B cell (primary cell): ENCODE data around the gene URM1. TPM values are rescaled to one million over a fixed set of nuclear protein-coding genes. Genes with fewer than 3 reads are reported as not detected.

ENCODE experiments used
- ATAC-seq: fragments of 200-7000 bp; cut with Tn5 transposase; one replicate; pipeline ENCODE4 v1.10.0; 2021; ENCODE audit warnings: low read depth, mild to moderate bottlenecking, moderate number of reproducible peaks, moderate library complexity
- CTCF ChIA-PET: fragments of 350-600 bp; sonication (Branson Sonifier 250); formaldehyde crosslinking; loops from one replicate; lab custom pipeline; 2021; ENCODE audit warnings: antibody characterized with exemption, inconsistent platforms; lab: Charles Lee
- POLR2A ChIA-PET: fragments of 350-600 bp; sonication (Branson Sonifier 250); formaldehyde crosslinking; loops from one replicate; lab custom pipeline; 2021; ENCODE audit warnings: antibody characterized with exemption; lab: Charles Lee
- DNase-seq: peaks from one replicate; pipeline ENCODE4 v3.0.0; 2013
- H2AFZ ChIP-seq: 2 replicates; pipeline ENCODE4 v1.6.1; 2012; ENCODE audit warnings: mild to moderate bottlenecking, low read depth, low read length; ENCODE audit not compliant: insufficient read depth, poor library complexity, severe bottlenecking
- H3K27ac ChIP-seq, 2 donors: 1 replicate in 1 of 2; 2 replicates in 1 of 2; pipeline ENCODE4 v1.5.1; 2012 to 2013; ENCODE audit warnings: low read length in 2 of 2, mild to moderate bottlenecking in 2 of 2, moderate library complexity in 1 of 2
- H3K27me3 ChIP-seq, 4 experiments: fragments of 200-600 bp in 1 of 4; sonication (generic) in 1 of 4; replicated peaks in 1 of 4; 1 replicate in 2 of 4; 2 replicates in 2 of 4; pipeline versions ENCODE4 v1.6.1 to v1.7.0; 2013 to 2016; ENCODE audit warnings: low read length in 3 of 4, mild to moderate bottlenecking in 2 of 4, mixed read lengths in 1 of 4, moderate library complexity in 1 of 4; ENCODE audit not compliant: insufficient read depth in 4 of 4, control insufficient read depth in 3 of 4; ENCODE audit errors: control extremely low read depth in 1 of 4
- H3K36me3 ChIP-seq, 2 experiments: replicated peaks in 1 of 2; 1 replicate in 1 of 2; 2 replicates in 1 of 2; pipeline versions ENCODE4 v1.6.1 to v1.7.1; 2013; ENCODE audit warnings: low read length in 1 of 2; ENCODE audit not compliant: insufficient read depth in 2 of 2, control insufficient read depth in 1 of 2; ENCODE audit errors: control extremely low read depth in 1 of 2, extremely low read depth in 1 of 2
- H3K4me1 ChIP-seq, 2 donors: fragments of 200-600 bp in 1 of 2; sonication (generic) in 1 of 2; 1 replicate in 1 of 2; 2 replicates in 1 of 2; pipeline versions ENCODE4 v1.5.1 to v1.6.1; 2013 to 2017; ENCODE audit warnings: low read length in 2 of 2; ENCODE audit not compliant: control insufficient read depth in 2 of 2, insufficient read depth in 2 of 2
- H3K4me2 ChIP-seq: replicated peaks from 2 replicates; pipeline ENCODE3; 2012; ENCODE audit warnings: mild to moderate bottlenecking, low read depth, low read length; ENCODE audit not compliant: poor library complexity, severe bottlenecking
- H3K4me3 ChIP-seq, 5 experiments: fragments of 200-600 bp in 1 of 5; sonication (generic) in 1 of 5; 1 replicate in 3 of 5; 2 replicates in 2 of 5; pipeline versions ENCODE4 v1.5.1 to v1.7.0; 2011 to 2016; ENCODE audit warnings: low read length in 4 of 5, mild to moderate bottlenecking in 4 of 5, low read depth in 2 of 5, control low read depth in 1 of 5, moderate library complexity in 1 of 5; ENCODE audit not compliant: insufficient read depth in 1 of 5; ENCODE audit errors: control extremely low read depth in 1 of 5, extremely low read depth in 1 of 5
- H3K79me2 ChIP-seq: fragments of 200-600 bp; sonication (generic); one replicate; pipeline ENCODE4 v1.6.0; 2016; ENCODE audit warnings: low read length; ENCODE audit not compliant: control insufficient read depth, insufficient read depth
- H3K9ac ChIP-seq: fragments of 200-600 bp; sonication (generic); 2 replicates; pipeline ENCODE4 v1.6.1; 2017; ENCODE audit warnings: mild to moderate bottlenecking, low read length, moderate library complexity
- H3K9me3 ChIP-seq, 3 donors: one replicate each; pipeline versions ENCODE4 v1.6.1 to v1.7.1; 2013; ENCODE audit warnings: low read length in 2 of 3; ENCODE audit not compliant: control insufficient read depth in 2 of 3, insufficient read depth in 1 of 3; ENCODE audit errors: control extremely low read depth in 1 of 3
- H4K20me1 ChIP-seq: 2 replicates; pipeline ENCODE4 v1.6.0; 2012; ENCODE audit warnings: mild to moderate bottlenecking, low read length; ENCODE audit not compliant: insufficient read depth, control insufficient read depth, poor library complexity, severe bottlenecking
- H3K27ac Mint-ChIP-seq: one replicate; pipeline ENCODE4 v1.8.0; 2021; ENCODE audit warnings: mixed read lengths
- H3K27me3 Mint-ChIP-seq: one replicate; pipeline ENCODE4 v1.8.0; 2021; ENCODE audit warnings: mixed read lengths
- H3K4me1 Mint-ChIP-seq: one replicate; pipeline ENCODE4 v1.8.0; 2021; ENCODE audit warnings: mixed read lengths
- H3K4me3 Mint-ChIP-seq: one replicate; pipeline ENCODE4 v1.8.0; 2021; ENCODE audit warnings: mixed read lengths
- H3K9me3 Mint-ChIP-seq: one replicate; pipeline ENCODE4 v1.8.0; 2022; ENCODE audit warnings: mixed read lengths; ENCODE audit not compliant: insufficient read depth
- EZH2 ChIP-seq: IDR thresholded peaks from 2 replicates; pipeline ENCODE4 v1.6.1; 2012; ENCODE audit warnings: borderline replicate concordance, low read depth, mild to moderate bottlenecking, moderate library complexity, low read length; ENCODE audit not compliant: insufficient read depth, poor library complexity, severe bottlenecking
- WGBS: methylation state at CpG from one replicate; pipeline ENCODE4 v1.1.5; 2013; ENCODE audit warnings: missing lambda C conversion rate; ENCODE audit not compliant: insufficient coverage; 5-methylcytosine and 5-hydroxymethylcytosine counted together
- intact Hi-C: fragments of 100-400 bp; cut with micrococcal nuclease; formaldehyde crosslinking; loops from one replicate; pipeline ENCODE4 v1.10.0; 2022
- polyA plus RNA-seq: library from polyadenylated mRNA; depleted of rRNA; stranded (reverse); fragments of >200 nt; gene quantifications from 2 replicates; pipeline ENCODE4 v1.2.3, GENCODE V29; 2012
- total RNA-seq, 2 donors: library from RNA; stranded (reverse); fragments of 120-200 nt in 1 of 2; gene quantifications; 1 replicate in 1 of 2; 2 replicates in 1 of 2; pipeline versions ENCODE4 v1.2.3 to v1.2.4, GENCODE V29; 2013 to 2022
- TF ChIP-seq, protein P1 (sequence below): fragments of 200-600 bp; IDR thresholded peaks from one replicate; pipeline ENCODE4 v1.8.0; 2022; ENCODE audit warnings: antibody characterized with exemption, mild to moderate bottlenecking

URM1 gene
- total and polyA plus RNA-seq, 2 donors (not counting 1 experiment from before 2014, with no cell fraction given), result 40.3 to 43.8 TPM

DNA sequence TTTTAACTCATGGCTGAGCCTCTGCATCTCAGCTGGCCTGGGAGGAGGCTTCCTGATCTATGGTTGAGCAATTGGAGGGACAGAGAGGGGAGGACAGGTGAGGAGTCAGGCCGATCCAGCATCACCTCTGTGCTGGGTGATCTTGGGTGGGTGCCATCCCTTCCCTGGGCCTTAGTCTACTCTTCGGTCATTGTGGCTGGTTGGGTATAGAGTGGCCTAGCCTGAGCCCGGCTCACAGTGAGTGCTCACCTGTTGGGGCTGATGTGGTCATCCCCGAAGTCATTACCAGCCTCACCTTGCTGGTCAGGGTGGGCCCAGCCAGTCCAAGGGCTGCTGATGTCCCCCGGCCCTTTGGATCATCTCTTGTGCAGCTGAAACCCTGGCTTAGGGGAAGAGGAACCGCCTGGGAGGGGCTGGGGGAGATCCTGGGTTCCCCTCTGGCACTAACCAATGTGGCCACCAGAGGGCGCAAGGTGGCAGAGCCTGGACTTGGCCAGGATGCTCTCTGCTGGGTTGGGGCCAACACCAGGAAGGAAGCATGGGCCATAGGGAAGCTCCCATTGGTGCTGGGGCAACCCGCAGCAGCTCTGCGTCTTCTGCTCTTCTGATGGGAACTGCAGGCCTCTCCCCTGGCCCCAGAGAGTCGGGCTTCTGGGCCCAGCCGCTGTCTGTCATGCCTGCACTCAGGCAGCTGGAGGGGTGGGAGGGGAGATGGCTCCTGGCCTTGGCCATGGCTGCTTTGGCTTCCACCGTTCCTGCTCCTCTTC, 67.4 kb downstream of the URM1 start:
- Histone ChIP-seq H3K4me1 (peaks cover 3 to 8% of the 10 kb centered on the region in 2 donors), H2AFZ (peak overlapping the region; percentile 43)

More for the DNA sequence above, 67.4 kb downstream of the URM1 start:
- peak; percentile 94 for ATAC-seq
- ChIA-PET CTCF (interaction anchor here (0.6 to 3.3 kb wide), 17 partner anchors 9 to 464 kb away, joined by 3 to 14 read pairs (median 3); partner anchors contain the start of genes CERCAM and ODF2), POLR2A (no interaction called here)
- H3K27me3 Mint-ChIP-seq, result no peaks in the 10 kb centered on the region
- Histone ChIP-seq H3K9me3 (no peaks in the 10 kb centered on the region), H3K36me3 (no peaks in the 10 kb centered on the region), H3K9ac (no peak overlapping the region), H3K4me3 (no peak overlapping the region), H3K79me2 (no peaks in the 10 kb centered on the region), H3K27ac (no peak overlapping the region), H4K20me1 (no peaks in the 10 kb centered on the region), H3K4me2 (peak overlapping the region; percentile 6), H3K27me3 (no peaks in the 10 kb centered on the region)
- peak; percentile 84 for DNase-seq
- H3K4me1 Mint-ChIP-seq, result peaks cover 7% of the 10 kb centered on the region
- no peak overlapping the region for H3K4me3 Mint-ChIP-seq
- no peak overlapping the region for H3K27ac Mint-ChIP-seq
- TF ChIP-seq, protein P1, sequence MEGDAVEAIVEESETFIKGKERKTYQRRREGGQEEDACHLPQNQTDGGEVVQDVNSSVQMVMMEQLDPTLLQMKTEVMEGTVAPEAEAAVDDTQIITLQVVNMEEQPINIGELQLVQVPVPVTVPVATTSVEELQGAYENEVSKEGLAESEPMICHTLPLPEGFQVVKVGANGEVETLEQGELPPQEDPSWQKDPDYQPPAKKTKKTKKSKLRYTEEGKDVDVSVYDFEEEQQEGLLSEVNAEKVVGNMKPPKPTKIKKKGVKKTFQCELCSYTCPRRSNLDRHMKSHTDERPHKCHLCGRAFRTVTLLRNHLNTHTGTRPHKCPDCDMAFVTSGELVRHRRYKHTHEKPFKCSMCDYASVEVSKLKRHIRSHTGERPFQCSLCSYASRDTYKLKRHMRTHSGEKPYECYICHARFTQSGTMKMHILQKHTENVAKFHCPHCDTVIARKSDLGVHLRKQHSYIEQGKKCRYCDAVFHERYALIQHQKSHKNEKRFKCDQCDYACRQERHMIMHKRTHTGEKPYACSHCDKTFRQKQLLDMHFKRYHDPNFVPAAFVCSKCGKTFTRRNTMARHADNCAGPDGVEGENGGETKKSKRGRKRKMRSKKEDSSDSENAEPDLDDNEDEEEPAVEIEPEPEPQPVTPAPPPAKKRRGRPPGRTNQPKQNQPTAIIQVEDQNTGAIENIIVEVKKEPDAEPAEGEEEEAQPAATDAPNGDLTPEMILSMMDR, result peak; percentile 90
- no peak for TF ChIP-seq EZH2
- no peaks in the 10 kb centered on the region for H3K9me3 Mint-ChIP-seq
- 36% methylated on average over 12 of the region's 12 CpGs for WGBS
- intact Hi-C loops, result loop anchor here (1.0 to 5.0 kb wide), 3 partner anchors 18 to 114 kb away; partner anchors contain the start of genes ODF2 and SPTAN1
